Measurements from ENCODE around the gene DISP3.

GRCh38 chr1:11505591-11506538, 26.9 kb downstream of the DISP3 start:
- TF ChIP-seq EZH2 (IDR thresholded peaks at IDR 0.05; ENCODE audit: low read length) (no peak), CTCF (optimal IDR thresholded peaks at IDR 0.05 in 1 of 3, IDR thresholded peaks at IDR 0.05 in 1 of 3, conservative IDR thresholded peaks at IDR 0.05 in 1 of 3; ENCODE audit: extremely low read depth in 1 of 3, insufficient read depth in 2 of 3, low read length in 3 of 3) (no peak)
